ENCODE measurements around the gene C6orf120.

Gene C6orf120

DNA sequence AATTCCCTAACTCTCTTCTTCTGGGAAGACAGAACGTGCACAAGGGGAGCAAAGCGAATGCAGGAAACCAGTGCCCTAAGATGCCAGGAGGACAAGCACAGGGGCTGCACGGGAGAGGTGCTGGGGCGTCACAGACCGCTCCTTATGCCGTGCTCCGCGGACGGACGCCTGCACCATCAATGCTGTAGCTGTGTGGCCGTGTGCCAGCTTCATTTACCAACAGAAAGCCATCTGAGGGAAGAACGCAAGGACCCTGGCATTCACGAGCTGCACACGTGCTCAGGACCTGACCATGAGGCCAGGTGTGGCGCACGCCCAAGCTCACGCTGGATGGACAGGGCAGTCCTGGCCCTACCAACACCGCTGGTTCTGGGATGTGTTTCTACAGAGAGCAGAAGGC lies 35.5 kb upstream of the C6orf120 start:
- TF ChIP-seq CTCF (IDR thresholded peaks at IDR 0.05; ENCODE audit: low read depth, low read length, missing control alignments) = no peak
- DNase-seq (ENCODE audit: low read depth) = no peak
- H3K4me3 ChIP-seq (ENCODE audit: low read depth, low read length) = no peak overlapping the region

- H3K4me3 ChIP-seq (ENCODE audit: low read depth, low read length) = no peak overlapping the region
- no peak for DNase-seq (ENCODE audit: low read depth)
- TF ChIP-seq CTCF (IDR thresholded peaks at IDR 0.05; ENCODE audit: low read depth, low read length, missing control alignments) = no peak
Measured at GRCh38 chr6:169667716-169668115, 34.2 kb upstream of the C6orf120 start.

DNA sequence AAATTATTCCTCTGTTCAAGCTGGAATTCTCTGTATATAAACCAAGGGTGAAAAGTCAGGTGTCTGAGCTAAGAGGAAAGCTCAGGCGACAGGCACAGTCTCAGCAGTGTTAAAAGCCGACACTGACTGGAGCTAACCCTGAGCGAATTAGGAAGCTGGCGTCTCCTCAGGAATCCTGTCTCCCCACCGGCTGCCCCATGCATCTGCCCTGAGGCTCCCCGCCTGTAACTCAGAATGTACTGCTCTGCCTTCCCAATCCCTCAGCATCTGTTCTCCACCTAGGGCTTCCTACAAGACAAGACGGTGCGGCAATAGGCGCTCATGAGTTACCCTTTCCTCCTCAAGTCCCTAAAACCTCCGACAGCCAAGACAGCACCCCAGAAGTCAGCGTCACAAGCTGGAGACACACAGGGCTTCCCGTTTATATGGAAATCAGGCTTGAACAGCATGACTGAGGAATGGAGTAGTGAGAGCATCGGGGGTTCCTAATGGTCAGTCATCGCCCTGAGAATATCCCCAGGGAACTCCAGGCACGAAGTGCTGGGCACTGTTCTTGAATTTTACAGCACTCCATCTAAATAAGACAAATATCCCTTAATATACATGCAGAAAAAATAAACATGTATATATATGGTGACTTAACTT lies 33.6 kb upstream of the C6orf120 start:
- DNase-seq (ENCODE audit: low read depth) = no peak
- TF ChIP-seq CTCF (IDR thresholded peaks at IDR 0.05; ENCODE audit: low read depth, low read length, missing control alignments) = no peak

GRCh38 chr6:169669147-169669546 lies 32.8 kb upstream of the C6orf120 start:
- no peak for TF ChIP-seq CTCF (IDR thresholded peaks at IDR 0.05; ENCODE audit: low read depth, low read length, missing control alignments)
- no peak for DNase-seq (ENCODE audit: low read depth)
- H3K4me3 ChIP-seq (ENCODE audit: low read depth, low read length) = no peak overlapping the region

More for the DNA sequence above, 33.6 kb upstream of the C6orf120 start:
- no peak overlapping the region for H3K4me3 ChIP-seq (ENCODE audit: low read depth, low read length)

DNA sequence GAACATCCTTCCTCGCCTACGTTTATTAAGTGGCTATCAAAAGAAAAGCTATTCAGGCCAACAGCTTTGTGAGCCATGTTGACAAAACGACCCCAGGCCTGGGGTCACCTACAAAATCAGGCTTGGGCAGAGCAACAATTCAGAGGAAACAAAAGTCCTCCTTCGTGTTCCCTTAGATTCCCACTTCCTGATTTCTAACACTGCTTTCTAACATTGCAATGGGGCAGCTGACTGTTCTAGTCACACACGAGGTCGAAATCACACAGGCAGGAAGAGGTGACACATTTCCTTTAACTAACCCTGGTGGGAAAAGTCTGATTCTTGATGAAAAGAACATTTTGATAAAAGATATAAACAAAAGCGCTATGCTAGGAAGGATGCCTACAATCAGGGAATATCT lies 32.0 kb upstream of the C6orf120 start:
- no peak for DNase-seq (ENCODE audit: low read depth)
- TF ChIP-seq CTCF (IDR thresholded peaks at IDR 0.05; ENCODE audit: low read depth, low read length, missing control alignments) = no peak
- no peak overlapping the region for H3K4me3 ChIP-seq (ENCODE audit: low read depth, low read length)

DNA sequence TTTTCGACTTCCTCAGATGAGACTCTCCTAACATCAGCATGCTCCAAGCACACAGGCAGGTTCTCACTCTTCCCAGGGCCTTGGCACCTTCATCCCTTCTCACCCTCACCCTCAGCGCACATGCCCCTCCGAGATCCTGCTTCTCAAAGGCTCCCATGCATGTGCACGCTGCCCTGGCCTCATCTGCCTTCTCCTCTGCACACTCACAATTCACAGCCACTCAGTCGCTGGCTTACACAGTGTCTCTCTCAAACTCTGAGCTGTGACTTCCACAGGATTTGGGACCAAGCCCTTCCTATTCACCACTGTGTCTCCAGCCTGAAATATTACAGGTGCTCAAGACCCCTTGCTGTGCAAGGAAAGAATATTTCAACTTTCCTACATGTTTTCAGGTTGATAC lies 30.4 kb upstream of the C6orf120 start:
- H3K4me3 ChIP-seq (ENCODE audit: low read depth, low read length) = no peak overlapping the region
- DNase-seq (ENCODE audit: low read depth) = no peak
- TF ChIP-seq CTCF (IDR thresholded peaks at IDR 0.05; ENCODE audit: low read depth, low read length, missing control alignments) = no peak

DNA sequence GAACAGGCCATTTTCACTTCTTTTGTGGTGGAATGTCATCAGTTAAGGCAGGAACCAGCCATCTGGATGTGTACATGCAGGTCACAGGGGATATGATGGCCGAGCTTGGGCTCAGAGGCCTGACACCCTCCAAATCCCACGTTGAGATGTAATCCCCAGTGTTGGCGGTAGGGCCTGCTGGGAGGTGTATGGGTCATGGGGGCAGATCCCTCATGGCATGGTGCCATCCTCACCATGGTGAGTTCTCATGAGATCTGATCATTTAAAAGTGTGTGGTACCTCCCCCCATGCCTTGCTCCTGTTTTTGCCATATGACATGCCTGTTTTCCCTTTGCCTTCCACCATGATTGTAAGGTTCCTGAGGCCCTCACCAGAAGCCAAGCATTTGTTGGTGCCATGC lies 26.9 kb upstream of the C6orf120 start:
- H3K4me3 ChIP-seq (ENCODE audit: low read depth, low read length) = no peak overlapping the region
- no peak for TF ChIP-seq CTCF (IDR thresholded peaks at IDR 0.05; ENCODE audit: low read depth, low read length, missing control alignments)
- DNase-seq (ENCODE audit: low read depth) = no peak
